Measurements from ENCODE around the gene CTDP1.
"Not testable (repeated sequence)": the region's sequence is repeated elsewhere in the genome, so short reads cannot be mapped to it uniquely, and the experiment has no call there.

Gene CTDP1

DNA sequence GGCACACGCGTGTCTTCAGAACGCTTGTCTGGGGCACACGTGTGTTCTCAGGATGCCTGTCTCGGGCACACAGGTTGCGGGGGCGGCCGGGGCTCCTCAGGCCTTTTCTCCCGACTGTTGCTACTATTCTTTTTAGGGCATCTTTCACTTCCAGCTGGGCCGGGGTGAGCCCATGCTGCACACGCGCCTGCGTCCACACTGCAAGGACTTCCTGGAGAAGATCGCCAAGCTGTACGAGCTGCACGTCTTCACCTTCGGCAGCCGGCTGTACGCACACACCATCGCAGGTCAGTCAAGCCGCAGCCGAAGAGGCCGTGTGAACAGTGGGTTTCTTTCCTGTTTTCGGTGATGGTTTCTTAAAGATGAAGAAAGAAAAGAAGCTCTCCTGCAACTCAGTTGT, 25.0 kb downstream of the CTDP1 start:
- DNase-seq = no peak

DNA sequence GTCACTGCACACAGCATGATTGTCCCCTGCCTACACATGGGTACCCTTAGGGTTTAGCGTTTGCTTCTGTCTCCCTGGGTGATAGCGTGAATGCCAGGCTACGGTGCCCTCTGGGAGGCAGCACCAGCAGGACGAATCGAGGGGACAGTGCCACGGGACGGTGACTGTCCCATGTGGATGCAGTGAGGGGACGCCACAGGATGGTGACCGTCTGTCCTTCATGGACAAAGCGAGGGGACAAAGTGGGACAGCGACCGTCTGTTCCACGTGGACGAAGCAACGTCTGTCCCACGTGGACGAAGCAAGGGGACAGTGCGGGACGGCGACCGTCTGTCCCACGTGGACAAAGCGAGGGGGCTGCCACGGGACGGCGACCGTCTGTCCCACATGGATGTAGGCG, 25.7 kb downstream of the CTDP1 start:
- DNase-seq = no peak

- DNase-seq = no peak
Measured at GRCh38 chr18:79706006-79706405, 26.4 kb downstream of the CTDP1 start.

DNA sequence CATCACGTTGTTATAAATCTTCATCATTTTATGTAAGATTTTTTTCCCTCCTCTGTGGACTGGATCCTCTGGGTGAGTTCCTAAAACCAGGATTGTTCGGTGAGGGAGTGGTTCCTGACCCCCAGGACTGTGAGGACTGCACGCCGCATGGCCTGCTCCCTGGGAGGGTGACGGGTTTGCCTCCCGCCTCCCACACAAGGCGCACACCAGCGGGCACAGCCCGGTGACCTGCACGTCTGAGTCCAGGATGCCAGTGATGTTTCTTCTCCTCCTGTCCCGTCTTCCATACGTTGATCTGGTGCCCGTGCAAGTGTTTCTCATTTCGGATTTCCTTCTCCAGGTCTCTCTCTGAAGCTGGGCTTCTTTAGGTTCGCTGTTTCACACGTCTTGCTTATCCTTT, 27.1 kb downstream of the CTDP1 start:
- no peak for DNase-seq

- no peak for DNase-seq
Measured at GRCh38 chr18:79707239-79707638, 27.6 kb downstream of the CTDP1 start.

DNA sequence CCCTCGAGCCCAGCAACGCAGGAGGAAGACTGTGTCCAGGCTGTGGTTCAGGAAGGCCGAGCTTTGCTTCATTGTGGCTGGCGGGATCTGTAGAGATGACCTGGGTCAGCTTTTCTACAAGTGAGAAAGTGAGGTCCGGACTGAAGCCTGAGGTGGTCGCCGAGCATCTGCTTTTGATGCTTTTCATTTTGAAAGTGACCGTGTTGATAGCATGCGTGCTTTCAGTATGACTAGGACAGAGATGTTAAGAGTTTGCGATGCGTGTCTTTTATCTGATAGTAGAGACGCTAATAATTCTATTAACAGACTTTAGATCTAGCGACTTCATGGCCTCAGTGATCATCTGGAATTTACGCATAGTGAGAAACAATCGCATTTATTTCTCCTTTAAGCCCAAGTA, 28.1 kb downstream of the CTDP1 start:
- no peak for DNase-seq

- DNase-seq = peak in 2 of 14 donors; percentile 3 to 20
Measured at GRCh38 chr18:79708412-79708811, 28.8 kb downstream of the CTDP1 start.

DNA sequence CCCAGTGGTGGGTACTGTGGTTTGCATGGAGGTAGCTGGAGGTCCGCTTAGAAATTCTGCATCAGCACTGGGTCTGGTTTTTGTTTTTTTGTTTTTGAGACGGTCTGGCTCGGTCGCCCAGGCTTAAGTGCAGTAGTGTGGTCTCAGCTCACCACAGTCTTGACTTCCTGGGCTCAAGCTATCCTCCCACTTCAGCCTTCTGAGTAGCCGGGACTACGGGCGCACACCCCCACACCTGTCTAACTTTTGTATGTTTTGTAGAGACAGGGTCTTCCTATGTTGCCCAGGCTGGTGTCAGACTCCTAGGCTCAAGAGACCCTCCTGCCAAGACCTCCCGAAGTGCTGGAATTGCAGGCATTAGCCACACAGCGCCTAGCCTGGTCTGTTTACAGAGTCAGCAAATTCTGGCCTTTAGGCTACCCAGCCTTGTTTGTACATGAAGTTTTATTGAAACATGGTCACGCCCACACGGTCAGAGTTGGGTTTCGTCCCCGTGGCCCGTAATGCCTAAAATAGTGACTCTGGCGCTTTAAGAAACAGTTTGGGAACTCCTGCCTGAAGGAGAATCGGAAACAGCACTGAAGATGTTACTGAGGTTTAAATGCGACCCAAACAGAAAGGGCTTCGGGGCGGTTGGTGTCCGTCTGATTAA, 32.7 kb downstream of the CTDP1 start:
- no peak for DNase-seq

DNA sequence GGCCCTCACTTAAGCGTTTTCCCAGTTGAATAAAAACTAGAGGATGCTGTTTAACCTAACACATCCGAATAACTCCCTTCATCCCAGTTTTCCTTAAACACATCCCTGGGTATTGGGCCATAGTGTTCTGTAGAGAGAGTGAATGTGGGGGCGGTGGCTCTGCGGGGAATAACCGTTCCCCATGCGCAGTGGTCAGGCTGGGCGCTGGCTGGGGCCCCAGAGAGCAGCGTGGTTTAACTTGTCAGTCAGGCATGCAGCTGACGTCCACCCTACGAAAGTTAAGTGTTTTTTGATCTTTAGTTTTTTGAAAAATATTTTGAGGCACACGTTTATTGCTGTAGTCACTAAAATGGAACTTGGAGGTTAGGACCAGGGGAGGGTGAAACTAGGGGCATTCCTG, 33.7 kb downstream of the CTDP1 start:
- DNase-seq = no peak

GRCh38 chr18:79714531-79715240, 35.1 kb downstream of the CTDP1 start:
- no peak for DNase-seq

DNA sequence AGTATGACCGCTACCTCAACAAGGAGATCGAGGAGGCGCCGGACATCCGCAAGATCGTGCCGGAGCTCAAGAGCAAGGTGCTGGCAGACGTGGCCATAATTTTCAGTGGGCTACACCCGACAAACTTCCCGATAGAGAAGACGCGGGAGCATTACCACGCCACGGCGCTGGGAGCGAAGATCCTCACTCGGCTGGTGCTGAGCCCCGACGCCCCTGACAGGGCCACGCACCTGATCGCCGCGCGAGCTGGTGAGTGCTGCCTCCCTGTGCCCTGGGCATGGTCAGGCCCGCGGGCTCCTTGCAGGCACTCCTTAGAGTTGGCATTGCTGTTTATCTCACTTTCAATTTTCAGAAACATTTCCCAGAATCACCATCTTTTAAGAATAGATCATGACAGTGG, 35.7 kb downstream of the CTDP1 start:
- no peak for DNase-seq

DNA sequence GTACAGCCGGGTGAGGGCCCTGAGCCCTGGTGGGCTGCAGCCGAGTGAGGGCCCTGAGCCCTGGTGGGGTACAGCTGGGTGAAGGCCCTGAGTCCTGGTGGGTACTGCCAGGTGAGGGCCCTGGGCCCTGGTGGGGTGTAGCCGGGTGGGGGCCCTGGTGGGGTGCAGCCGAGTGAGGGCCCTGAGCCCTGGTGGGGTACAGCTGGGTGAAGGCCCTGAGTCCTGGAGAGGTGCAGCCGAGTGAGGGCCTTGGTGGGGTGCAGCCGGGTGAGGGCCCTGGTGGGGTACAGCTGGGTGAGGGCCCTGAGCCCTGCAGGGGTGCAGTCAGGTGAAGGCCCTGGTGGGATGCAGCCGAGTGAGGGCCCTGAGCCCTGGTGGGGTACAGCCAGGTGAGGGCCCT, 37.5 kb downstream of the CTDP1 start:
- DNase-seq = no peak

DNA sequence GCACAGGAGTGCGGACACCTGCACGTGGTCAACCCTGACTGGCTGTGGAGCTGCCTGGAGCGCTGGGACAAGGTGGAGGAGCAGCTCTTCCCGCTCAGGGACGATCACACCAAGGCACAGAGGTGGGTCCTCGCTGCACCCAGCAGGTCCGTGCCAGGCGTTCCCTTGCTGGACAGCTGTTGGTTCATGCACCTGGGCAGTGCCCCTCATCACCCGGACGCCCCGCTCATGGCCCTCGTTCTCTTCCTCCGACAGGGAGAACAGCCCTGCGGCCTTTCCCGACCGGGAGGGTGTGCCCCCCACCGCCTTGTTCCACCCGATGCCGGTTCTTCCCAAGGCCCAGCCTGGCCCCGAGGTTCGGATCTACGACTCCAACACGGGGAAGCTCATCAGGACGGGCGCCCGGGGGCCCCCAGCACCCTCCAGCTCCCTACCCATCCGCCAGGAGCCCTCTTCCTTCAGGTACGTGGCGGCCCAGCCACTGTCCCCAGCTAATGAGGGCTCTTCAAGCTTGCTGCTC, 38.0 kb downstream of the CTDP1 start:
- no peak for DNase-seq

GRCh38 chr18:79718126-79718525, 38.5 kb downstream of the CTDP1 start:
- no peak for DNase-seq

- DNase-seq = no peak
Measured at GRCh38 chr18:79718878-79719477, 39.4 kb downstream of the CTDP1 start.

DNA sequence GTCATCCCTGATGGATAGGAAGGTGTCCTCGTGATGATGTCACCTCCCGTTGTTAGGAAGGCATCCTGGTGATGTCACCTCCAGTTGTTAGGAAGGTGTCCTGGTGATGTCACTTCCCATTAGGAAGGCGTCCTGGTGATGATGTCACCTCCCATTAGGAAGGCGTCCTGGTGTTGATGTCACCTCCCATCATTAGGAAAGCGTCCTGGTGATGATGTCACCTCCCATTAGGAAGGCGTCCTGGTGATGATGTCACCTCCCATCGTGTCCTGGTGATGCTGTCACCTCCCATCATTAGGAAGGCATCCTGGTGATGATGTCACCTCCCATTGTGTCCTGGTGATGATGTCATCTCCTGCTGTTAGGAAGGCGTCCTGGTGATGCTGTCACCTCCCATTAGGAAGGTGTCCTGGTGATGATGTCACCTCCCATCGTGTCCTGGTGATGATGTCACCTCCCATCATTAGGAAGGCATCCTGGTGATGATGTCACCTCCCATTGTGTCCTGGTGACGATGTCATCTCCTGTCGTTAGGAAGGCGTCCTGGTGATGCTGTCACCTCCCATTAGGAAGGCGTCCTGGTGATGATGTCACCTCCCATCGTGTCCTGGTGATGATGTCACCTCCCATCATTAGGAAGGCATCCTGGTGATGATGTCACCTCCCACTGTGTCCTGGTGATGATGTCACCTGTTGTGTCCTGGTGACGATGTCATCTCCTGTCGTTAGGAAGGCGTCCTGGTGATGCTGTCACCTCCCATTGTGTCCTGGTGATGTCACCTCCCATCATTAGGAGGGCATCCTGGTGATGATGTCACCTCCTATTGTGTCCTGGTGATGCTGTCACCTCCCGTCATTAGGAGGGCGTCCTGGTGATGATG, 40.1 kb downstream of the CTDP1 start:
- not testable (repeated sequence) for DNase-seq

- DNase-seq = no peak
Measured at GRCh38 chr18:79720359-79720733, 40.7 kb downstream of the CTDP1 start.

- no peak for DNase-seq
Measured at GRCh38 chr18:79723036-79723435, 43.4 kb downstream of the CTDP1 start.

- no peak for DNase-seq
Measured at GRCh38 chr18:79723628-79724027, 44.0 kb downstream of the CTDP1 start.

GRCh38 chr18:79724299-79725080, 44.9 kb downstream of the CTDP1 start:
- no peak for DNase-seq

GRCh38 chr18:79725486-79725885, 45.9 kb downstream of the CTDP1 start:
- no peak for DNase-seq

DNA sequence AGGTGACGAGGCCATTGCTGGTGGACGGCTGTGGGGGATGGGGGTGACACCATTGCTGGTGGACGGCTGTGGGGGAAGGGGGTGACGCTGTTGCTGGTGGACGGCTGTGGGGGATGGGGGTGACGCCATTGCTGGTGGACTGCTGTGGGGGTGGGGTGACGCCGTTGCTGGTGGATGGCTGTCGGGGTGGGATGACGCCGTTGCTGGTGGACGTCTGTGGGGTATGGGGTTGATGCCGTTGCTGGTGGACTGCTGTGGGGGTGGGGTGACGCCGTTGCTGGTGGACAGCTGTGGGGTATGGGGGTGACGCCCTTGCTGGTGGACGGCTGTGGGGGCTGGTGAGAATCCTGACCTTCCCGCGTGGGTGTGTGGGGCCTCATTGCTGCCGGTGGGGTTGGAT, 47.1 kb downstream of the CTDP1 start:
- DNase-seq = no peak

All from C1 segment of cervical spinal cord (tissue), 14 donors.